Amygdala (tissue), 56 donors: Measurements from ENCODE around the gene INTS13.
"Not testable (repeated sequence)": the region's sequence is repeated elsewhere in the genome, so short reads cannot be mapped to it uniquely, and the experiment has no call there.

Source experiments
- DNase-seq, 56 donors: peaks; one replicate each; lab custom pipeline; 2025; lab: John Stamatoyannopoulos, UW

The INTS13 gene

DNA sequence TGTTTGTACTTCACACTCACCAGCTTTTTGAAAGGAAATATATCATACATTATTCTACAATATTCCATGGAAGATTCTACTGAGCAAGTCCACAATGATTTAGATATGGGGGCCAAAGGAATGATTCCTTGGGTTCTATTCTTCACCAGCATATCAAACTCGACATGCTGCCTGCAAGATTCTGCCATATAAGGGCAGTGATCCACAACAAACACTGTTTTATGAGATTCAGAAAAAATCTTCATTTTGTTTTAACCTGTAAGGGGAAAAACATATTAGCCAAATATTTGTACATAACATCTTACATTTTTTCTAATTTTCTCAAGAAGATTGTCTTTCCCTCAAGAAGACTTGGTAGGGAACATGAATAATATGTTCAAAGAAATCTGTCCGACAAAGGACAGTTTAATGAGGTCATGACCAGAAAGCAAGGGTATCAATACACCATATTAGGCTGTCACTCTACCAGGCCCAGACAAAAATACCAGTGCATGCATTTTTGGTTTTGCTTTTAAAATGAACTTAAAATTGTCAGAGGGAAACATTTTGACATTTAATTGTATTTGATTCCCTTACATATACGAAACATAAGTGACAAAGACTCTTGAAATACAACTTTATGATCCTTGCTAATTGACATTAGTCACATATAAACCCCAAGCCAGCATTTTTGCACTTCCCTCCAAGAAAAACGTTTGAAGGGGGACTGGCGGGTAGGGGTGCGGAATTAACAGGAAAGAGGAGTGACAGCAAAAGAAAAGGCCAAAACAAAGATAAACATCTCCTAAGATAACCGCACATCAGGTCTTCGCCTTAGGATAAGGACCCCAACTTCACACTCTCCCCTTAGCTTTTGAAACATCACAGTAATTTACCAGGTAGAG, 980 bp downstream of the INTS13 start:
- DNase-seq, result no peak

DNA sequence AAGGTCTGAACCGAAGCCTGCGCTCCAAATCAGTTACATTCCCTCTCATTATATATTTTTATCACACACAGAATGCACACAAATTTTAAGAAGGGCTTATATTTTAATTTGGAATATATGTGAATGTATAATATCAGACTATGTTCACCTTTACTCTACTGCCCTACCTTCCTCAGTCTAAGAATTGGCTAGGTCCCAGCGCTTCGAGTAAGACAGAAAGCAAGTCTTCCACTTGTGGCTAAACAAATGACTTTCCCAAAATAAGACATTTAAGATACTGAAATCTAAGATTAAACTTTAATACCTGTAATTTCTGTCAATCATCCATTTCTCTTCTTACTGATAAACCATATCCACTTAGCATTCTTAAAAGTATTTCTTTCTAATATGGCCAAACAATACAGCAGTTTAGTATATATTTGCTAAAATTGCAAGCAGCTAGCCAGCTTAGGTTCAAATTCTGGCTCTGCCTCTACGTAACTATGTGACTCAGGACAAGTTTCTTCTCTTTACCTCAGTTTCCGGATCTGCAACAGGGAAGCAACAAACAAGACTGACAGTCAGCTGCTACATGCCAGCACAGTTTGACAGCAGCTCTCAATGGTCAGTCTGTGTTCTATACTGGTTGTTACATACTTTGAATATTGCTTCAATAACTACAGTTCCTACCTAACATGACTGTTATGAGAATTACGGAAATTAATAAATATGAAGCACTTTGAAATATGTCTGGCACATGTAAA, 2.0 kb downstream of the INTS13 start:
- no peak for DNase-seq

DNA sequence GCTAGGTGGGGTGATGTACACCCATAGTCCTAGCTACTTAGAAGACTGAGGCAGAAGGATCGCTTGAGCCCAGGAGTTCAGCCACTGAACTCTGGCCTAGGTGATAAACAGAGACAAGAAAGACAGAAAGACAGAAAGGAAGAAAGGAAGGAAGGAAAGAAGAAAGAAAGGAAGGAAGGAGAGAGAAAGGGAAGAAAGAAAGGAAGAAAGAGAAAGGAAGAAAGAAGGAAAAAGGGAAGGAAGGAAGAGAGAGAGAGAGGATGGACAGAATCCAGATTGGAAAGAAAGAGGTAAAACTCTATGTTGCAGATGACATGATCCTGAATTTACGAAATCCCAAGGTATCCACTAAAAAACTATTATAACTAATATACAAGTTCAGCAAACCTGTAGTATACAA, 8.2 kb downstream of the INTS13 start:
- DNase-seq, result no peak

DNA sequence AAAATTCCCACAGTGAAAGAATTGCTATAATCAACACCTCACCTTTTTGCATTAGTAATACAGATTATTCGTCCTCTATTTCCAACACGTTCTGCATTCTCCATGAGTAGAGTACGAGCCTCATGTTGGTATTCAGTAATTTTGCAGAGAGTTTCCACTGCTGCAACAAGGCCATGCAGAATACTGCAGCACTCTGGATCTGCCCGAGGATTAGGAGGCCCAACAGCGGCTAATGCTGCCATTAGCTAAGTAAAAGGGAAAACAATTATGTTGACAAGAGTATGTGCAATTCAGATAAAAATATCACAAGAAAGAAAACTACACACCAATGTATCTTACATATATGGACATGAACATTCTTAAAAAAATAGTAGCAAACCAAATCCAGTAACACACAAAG, 9.1 kb downstream of the INTS13 start:
- no peak for DNase-seq

DNA sequence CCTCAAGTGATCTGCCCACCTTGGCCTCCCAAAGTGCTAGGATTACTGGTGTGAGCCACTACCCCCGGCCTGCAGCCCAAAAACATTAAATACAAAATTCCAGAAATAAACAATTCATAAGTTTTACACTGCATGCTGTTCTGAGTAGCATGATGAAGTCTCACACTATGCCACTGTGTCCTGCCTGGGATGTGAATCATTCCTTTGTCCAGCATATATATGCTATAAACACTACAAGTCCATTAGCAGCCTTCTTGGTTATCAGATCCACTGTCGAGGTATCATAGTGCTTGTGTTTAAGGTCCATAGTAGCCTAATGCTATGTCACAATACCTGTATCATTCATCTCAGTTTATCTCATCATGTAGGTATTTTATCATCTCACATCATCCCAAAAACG, 15.9 kb downstream of the INTS13 start:
- DNase-seq, result no peak

DNA sequence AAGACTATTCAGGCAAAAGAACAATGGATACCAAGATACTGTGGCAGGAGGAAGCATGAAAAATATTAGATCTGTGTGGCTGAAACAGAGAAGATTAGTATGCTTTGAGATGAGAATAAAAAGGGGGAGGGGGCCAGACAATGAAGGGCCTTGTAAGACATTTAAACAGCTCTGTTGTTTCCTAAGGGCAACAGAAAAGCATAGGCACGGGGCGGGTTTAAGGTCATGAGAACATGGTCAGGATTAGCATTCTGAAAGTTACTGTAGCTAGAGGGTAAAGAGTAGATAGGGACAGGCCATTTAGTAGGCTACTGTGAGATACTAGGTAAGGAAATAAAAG, 18.6 kb downstream of the INTS13 start:
- DNase-seq, result peak in 19 of 56 donors; percentile 3 to 59 (median 20)

DNA sequence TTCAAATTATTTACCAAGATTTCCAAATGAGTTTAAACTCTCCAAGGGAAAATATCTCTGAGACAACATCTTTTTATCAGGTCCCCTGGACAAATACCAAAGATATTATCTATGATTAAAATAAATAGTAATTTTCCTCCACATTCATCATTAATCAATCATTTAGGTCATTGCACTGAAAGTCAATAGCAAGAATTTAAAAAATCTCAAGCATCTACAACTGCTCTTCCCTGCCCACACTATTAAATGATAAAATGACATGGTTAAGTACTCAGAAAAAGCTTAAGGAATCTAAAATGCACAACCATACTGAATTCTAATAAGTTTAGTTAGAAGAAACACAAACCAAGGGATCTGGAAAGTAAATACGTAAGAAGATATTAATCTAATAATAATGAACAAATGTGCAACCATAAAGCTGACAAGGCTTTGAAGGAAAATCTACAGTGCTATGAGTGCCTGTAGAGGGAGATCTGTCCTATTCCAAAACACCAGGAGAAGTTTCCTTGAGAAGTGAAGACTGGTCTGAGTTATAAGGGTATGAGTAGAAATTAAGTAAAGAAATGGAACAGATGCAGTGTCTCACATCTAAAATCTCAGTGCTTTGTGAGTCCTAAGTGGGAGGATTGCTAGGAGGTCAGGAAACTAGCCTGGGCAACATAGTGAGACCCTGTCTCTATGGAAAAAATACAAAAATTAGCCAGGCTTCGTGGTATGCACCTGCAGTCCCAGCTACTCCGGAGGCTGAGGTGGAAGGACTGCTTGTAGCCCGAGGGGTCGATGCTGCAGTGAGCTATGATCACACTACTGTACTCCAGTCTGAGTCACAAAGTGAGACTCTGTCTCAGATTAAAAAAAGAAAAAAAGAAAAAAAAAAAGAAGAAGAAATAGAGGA, 19.2 kb downstream of the INTS13 start:
- no peak for DNase-seq

DNA sequence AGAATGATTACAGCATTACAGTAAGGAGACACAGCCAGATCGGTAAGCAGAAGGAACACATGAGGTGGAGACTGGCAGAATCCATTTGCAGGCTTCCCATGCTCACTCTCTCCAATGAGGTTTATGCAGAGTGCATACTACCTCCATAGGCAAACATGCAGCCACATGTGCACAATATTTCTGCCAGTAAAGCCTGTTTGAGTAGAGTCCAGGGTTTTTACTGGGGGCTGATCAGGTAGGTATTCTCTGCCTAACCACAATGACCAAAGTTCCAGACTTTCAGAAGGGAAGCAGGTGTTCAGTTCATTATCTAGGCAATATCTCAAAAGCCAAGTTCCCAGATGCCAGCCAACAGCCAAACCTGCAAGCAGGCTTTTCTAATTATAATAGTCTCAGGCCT, 31.1 kb downstream of the INTS13 start:
- no peak for DNase-seq

DNA sequence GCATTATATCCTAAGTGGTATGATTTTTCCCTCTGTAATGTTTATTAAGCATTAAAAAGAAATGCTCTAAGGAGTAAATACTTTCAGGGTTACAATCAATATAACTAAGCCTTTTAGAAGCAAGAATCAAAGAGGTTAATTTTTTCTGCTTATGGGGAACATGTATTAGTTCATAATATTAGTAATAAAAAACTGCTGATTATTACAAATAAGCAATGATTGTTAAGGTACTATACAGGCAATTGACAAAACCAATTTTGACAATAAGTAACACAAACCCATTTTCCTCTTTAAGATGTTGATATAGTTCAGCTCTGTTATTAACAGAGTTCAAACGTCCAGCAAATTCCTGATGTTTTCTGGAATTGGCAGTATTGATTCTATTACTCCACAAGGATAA, 31.8 kb downstream of the INTS13 start:
- DNase-seq, result no peak

DNA sequence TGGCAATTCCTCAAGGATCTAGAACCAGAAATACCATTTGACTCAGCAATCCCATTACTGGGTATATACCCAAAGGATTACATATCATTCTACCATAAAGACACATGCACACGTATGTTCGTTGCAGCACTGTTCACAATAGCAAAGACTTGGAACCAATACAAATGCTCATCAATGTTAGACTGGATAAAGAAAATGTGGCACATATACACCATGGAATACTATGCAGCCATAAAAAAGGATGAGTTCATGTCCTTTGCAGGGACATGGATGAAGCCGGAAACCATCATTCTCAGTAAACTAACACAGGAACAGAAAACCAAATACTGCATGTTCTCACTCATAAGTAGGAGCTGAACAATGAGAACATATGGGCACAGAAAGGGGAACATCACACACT, 34.4 kb downstream of the INTS13 start:
- DNase-seq, result not testable (repeated sequence)

DNA sequence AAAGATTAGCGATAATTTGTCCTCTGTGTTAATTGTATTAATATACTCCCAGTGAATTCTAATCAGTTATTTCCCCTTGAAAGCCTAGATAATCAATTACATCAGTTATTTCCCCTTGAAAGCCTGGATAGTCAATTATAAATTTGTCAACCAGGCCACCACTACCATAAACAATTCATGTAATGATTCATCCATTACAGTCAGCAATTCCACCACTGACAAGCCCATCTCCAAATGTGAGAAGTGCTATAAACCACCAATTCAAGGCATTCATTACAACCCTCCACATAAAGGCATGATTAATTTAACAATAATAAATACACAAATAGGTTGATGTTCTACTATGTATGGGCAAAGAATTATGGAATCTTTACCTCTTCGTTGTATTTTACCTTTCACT, 40.9 kb downstream of the INTS13 start:
- no peak for DNase-seq

DNA sequence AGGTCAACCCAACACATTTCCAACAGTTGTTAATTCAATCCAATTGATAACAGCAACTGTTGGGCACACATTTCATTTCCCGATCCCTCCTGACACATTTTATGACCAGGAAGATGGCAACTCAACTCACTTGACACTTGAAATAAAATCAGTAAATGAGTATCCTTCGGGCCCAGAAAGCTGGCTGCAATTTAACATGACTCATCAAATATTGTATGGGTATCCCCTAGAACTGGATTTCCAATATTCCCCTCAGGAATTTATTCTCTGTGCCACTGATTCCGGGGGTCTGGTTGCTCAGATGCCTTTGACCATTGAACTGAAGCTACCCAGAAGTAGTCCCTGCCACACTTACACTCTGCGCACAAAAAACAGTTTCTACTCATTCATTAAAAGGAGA, 42.1 kb downstream of the INTS13 start:
- DNase-seq, result no peak

DNA sequence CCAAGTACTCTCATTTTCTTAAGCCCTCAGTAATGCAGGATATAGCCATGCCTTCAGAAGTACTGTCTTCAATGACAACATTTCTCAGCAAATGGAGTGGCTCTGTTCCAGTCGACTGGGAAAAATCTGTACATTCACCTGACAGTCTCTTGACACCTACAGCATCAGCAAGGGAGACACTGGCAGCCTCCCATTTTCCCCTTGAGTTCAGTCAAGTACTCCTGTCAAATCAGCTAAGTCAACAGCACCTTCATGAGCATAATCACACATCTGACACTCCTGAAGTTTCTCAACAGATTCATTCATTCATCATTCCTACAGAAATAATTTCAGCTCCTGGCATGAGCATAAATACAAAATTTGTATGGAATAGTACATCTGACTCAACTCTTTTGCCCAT, 46.1 kb downstream of the INTS13 start:
- DNase-seq, result no peak

DNA sequence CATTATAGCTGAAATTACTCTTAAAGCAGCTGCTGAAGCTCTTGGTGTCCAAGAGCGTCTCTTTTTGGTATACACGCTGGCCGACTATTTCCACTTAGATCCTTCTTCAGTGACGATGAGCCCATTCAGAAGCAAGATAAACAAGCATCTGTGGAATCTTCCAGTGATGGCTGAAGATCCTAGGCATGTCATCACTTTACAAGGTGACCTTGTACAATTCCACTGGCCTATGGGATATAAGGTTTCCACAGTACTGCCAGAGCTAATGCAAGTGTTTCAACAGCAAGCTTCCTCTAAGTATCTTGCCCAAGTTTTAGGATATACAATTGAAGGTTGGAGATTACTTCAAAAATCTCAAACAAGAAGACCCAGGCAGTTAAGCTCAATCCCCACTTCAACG, 47.0 kb downstream of the INTS13 start:
- no peak for DNase-seq

DNA sequence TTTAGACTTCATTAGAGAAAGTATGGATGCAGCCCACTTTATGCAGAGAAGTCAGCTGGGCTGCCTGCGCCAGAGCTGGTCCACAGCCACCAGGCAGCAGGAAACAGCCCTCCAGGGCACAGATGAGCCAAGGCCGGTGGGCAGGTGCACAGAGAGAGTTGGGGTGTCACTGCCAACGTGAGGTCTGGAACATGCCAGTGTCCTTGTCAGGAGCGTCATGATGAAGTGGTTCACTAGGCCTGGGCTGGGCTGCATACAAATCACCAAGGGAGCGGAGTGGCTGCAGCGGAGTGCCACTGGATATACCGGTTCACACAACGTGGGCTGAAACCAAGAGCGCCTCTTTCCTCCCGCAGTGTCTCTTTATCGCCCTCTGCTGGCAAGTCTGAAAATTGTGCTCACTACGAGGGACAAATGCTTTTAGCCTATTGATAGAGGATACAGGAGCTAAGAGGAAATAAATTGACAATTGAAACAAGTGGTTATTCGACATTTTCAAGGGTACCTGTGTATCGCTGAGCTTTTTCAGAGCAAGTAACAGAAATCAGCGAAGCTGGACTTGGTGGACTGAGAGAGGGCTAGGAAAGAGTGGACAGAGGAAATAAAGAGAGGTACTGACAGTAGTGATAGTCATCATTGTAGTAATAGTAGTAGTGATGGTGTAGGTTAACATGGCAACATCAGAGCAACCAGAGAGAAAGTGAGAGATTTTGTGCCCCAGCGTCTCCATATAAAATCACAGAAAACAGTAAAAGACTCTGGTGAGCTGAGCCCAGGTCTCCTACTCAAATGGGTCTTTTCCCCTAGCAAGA, 52.8 kb downstream of the INTS13 start:
- peak in 54 of 56 donors; percentile 7 to 91 (median 60) for DNase-seq

DNA sequence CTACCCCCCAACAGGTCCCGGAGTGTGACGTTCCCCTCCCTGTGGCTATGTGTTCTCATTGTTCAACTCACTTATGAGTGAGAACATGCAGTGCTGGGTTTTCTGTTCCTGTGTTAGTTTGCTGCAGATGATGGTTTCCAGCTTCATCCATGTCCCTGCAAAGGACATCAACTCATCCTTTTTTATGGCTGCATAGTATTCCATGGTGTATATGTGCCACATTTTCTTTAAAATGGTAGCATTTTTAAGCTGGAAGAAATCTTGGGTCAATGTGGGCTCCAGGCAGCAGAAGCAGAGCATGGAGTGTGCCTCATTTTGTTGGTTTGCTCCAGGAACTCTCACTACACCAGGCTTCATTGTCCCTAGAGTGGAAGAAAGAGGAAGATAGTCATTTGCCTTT, 57.2 kb downstream of the INTS13 start:
- DNase-seq, result no peak

DNA sequence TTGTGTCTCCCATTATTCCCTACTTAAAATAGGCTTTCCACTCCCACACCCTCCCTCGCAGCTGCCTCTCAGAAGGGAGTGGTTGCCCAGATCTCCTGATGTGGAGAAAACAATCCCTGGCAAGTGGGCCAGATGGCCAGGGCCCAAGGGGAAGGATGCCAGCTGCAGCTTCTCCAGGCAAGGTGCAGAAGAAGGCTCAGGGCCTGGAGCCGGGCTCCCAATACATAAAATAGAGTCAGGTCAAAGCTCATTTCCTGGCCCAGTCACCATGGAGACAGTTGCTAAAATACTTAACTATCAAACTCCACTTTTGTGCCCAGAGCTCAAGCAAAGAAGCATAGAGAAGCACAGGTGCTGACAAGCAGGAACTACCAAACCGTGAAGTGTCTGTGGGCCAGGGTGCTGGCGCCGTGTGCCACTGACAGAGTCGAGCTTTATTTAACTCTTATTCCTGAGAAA, 59.1 kb downstream of the INTS13 start:
- peak in 35 of 56 donors; percentile 2 to 61 (median 15) for DNase-seq

DNA sequence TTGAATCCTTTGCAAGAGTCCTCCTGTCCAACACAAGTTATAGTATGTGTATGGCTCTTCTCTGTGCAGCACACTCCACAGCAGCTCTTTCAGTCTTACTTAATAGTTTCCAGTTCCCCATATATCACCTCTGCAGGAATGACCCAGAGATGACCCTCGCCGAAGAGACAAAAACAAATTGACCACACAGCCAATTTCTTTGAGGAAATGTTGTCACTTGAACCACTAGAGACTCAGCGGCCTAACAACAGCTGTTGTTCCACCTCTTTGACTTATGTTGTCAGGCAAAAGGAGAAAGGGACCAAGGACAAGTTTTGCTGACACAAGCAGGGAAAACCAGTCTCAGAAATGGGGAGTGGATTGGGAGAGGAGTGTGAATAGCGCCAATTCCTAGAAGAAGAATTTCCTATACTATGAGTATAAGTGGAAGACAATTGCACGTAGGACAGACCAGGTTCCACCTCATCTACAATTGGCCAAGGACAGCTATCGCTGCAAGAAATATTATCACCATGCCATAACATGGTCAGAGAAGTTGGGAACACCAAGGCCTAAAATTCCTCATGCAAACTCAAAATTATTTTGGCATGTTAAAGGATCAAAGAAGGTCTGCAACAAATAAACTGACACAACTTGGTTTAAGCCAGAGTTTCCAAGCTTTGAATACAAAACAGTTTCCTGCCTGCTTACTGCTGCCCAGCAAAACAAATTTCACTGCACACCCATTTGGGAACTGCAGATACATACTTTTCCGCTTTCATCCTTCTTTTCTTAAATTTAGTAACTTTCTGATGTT, 63.1 kb downstream of the INTS13 start:
- DNase-seq, result no peak

DNA sequence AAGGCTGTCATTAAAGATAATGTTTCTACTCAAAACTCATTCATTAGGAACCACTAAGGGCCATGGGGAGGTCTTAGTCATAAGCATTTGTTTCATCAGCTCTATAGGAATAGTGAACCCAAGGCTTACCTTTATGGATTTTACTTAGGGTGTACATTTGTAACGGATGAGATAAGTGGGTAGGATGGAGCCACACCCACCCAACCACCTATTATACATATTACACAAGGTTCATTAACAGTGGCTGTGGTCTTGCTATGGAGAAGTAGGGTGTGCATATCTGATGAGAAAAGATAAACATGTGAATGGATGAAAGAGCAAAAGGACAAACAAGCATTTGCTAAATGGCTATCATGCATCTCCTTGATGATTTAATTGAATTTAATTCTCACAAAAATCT, 65.2 kb downstream of the INTS13 start:
- no peak for DNase-seq
